NCI-H1048 (cell line): ENCODE results near the gene HIP1R.

Experiments used
- DNase-seq: peaks from one replicate; lab custom pipeline; 2025; lab: John Stamatoyannopoulos, UW

HIP1R gene

DNA sequence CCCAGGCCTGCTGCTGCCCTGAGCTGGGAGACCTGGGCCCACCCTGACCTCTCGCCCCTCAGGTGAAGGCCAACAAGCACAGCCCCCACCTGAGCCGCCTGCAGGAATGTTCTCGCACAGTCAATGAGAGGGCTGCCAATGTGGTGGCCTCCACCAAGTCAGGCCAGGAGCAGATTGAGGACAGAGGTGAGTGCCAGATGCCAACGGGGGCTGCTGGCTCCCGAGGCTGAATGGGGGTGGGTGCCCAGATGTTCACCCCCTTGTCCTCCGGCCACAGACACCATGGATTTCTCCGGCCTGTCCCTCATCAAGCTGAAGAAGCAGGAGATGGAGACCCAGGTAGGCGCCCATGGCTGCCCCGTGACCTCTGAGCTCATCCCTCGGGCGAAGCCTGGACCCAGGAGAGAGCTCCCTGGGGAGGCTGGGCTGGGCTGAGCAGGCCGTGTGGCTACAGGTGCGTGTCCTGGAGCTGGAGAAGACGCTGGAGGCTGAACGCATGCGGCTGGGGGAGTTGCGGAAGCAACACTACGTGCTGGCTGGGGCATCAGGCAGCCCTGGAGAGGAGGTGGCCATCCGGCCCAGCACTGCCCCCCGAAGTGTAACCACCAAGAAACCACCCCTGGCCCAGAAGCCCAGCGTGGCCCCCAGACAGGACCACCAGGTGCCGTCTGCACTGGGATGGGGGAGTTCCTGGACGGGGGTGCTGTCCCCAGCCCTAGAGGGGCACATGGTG, 25.8 kb downstream of the HIP1R start:
- no peak for DNase-seq

DNA sequence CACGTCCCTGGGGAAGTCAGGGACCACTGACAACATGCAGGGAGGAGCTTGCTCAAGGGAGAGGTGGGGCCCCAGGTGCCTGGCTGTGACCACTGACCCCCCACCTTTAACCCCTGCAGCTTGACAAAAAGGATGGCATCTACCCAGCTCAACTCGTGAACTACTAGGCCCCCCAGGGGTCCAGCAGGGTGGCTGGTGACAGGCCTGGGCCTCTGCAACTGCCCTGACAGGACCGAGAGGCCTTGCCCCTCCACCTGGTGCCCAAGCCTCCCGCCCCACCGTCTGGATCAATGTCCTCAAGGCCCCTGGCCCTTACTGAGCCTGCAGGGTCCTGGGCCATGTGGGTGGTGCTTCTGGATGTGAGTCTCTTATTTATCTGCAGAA, 26.3 kb downstream of the HIP1R start:
- no peak for DNase-seq

DNA sequence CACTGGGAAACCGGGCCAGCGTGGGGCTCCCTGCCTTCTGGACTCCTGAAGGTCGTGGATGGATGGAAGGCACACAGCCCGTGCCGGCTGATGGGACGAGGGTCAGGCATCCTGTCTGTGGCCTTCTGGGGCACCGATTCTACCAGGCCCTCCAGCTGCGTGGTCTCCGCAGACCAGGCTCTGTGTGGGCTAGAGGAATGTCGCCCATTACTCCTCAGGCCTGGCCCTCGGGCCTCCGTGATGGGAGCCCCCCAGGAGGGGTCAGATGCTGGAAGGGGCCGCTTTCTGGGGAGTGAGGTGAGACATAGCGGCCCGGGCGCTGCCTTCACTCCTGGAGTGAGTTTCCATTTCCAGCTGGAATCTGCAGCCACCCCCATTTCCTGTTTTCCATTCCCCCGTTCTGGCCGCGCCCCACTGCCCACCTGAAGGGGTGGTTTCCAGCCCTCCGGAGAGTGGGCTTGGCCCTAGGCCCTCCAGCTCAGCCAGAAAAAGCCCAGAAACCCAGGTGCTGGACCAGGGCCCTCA, 26.9 kb downstream of the HIP1R start:
- no peak for DNase-seq

- no peak for DNase-seq
Observed at GRCh38 chr12:122862872-122863701, 27.8 kb downstream of the HIP1R start.

- no peak for DNase-seq
Observed at GRCh38 chr12:122864894-122865253, 29.6 kb downstream of the HIP1R start.

GRCh38 chr12:122865268-122866231, 30.3 kb downstream of the HIP1R start:
- DNase-seq: no peak

GRCh38 chr12:122866379-122866778, 31.1 kb downstream of the HIP1R start:
- DNase-seq: no peak

GRCh38 chr12:122866950-122867607, 31.8 kb downstream of the HIP1R start:
- no peak for DNase-seq

- DNase-seq: no peak
Observed at GRCh38 chr12:122867691-122868461, 32.6 kb downstream of the HIP1R start.

DNA sequence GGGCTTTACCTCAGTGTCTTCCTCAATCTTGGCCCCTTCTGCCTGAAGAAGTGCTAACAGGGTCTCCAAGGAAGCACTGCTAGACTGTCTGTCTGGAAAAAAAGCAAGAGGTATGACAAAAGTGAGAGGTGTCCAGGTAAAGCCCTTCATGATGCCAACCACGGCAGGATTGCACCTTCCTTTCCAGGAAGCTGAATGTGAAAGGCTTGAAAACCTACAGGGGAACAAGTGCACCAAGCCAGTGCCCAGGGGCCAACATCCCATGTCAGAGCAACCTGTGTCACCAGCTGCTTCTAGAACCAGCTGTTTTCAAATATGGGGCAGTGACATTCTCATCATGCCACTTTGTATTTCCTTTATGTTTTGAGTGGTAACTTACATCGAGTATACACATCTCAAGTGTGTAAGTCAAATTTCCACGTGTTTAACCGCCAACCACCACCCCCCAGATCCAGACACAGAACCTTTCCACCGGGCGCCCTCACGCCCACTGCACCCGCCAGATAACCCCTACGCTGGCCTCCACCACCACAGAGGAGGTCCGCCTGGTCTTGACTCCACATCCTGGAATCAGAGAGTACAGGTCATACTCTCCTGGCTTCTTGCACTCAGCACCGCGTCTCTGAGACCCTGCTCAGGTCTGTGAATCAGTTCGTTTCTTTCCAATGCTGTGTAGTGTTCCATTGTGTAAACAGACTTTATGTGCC, 33.4 kb downstream of the HIP1R start:
- DNase-seq: no peak

DNA sequence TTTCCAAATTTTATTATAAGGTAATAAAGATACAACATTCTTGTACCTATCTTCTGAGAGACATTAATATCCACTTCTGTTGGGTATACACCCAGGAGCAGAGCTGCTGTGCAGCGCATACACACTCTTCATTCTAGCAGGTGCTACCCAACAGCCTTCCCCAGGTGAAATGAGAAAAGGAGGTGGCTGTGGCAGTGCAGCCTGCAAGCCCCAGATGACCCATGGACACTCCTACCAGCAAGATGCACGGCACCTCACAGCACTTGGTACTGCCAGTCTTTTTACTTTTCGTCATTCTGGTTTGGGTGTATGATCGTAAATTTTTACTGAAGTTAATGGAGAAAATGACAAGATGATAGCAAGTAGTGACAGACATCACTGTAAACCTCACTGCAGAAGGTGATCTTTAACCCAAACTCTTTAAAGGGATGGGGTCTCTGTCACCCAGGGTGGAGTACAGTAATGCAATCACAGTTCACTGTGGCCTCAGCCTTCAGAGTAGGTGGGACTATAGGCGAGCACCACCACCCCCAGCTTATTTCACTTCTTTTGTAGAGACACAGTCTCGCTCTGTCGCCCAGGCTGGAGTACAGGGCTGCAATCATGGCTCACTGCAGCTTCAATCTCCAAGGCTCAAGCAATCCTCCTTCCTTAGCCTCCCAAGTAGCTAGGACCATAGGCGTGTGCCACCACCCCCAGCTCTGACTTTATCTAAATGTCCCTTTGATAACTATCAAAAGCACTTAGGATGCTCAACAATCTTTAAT, 34.1 kb downstream of the HIP1R start:
- DNase-seq: no peak

GRCh38 chr12:122870163-122870842, 35.0 kb downstream of the HIP1R start:
- no peak for DNase-seq

- no peak for DNase-seq
Observed at GRCh38 chr12:122870867-122871664, 35.8 kb downstream of the HIP1R start.

GRCh38 chr12:122871851-122872780, 36.9 kb downstream of the HIP1R start:
- peak; percentile 24 for DNase-seq

DNA sequence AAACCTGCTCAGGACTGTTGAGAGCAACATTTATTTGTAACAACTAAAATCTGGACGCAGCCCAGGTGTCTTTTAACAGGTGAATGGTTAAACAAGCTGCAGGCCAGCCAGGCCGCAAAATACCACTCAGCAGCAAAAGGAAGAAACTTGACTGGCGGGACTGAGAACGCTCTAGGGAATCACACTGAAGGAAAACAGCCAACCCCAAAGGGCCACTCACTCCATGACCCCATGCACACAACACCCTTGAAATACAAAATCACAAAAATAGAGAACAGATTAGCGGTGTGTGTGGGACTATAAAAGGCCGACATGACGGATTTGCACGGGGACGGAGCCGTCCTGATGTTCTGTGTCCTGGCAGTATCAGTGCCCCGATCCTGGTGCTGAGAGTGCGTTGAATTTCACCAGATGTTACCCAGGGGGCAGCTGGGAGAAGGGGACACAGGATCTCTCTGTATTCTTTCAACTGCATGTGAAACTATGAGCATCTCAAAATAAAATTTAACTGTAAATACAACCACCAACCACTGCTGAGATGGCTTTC, 37.6 kb downstream of the HIP1R start:
- no peak for DNase-seq

- no peak for DNase-seq
Observed at GRCh38 chr12:122873540-122873939, 38.3 kb downstream of the HIP1R start.
